ENCODE data around the gene RPS2.

RPS2 gene

DNA sequence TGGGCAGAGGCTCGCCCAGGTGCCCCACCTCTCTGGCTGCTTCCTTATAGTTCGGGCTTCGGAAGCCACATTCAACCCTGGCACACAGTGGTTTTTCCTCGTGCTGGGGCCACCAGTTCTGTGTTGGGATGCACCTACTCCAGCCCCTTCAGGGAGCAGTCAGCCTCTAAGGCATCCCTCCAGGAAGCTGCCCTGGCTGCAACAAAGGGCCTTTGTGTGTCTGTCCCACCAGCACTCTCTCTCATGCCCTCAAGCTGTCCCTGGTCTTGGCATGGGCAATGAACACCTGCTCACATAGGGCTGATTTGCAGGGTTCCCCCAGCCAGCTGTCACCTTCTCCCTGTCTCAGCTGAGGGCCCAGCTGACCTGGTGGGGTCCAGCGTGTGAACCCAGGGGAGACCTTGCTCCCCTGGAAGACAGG, 17.4 kb upstream of the RPS2 start:
- no peak for DNase-seq (ENCODE audit: low read depth in 1 of 2, low spot score in 1 of 2)
- no peak overlapping the region for H3K27ac ChIP-seq (replicated peaks)
- TF ChIP-seq, protein P1, sequence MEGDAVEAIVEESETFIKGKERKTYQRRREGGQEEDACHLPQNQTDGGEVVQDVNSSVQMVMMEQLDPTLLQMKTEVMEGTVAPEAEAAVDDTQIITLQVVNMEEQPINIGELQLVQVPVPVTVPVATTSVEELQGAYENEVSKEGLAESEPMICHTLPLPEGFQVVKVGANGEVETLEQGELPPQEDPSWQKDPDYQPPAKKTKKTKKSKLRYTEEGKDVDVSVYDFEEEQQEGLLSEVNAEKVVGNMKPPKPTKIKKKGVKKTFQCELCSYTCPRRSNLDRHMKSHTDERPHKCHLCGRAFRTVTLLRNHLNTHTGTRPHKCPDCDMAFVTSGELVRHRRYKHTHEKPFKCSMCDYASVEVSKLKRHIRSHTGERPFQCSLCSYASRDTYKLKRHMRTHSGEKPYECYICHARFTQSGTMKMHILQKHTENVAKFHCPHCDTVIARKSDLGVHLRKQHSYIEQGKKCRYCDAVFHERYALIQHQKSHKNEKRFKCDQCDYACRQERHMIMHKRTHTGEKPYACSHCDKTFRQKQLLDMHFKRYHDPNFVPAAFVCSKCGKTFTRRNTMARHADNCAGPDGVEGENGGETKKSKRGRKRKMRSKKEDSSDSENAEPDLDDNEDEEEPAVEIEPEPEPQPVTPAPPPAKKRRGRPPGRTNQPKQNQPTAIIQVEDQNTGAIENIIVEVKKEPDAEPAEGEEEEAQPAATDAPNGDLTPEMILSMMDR (IDR thresholded peaks at IDR 0.05; ENCODE audit: insufficient read depth, low read length) = no peak
- TF ChIP-seq REST (IDR thresholded peaks at IDR 0.05; ENCODE audit: insufficient replicate concordance, low read depth) (no peak), GABPA (IDR thresholded peaks at IDR 0.05; ENCODE audit: low read depth) (no peak), SPI1 (IDR thresholded peaks at IDR 0.05; ENCODE audit: borderline replicate concordance, low read depth) (no peak), POLR2AphosphoS5 (IDR thresholded peaks at IDR 0.05; ENCODE audit: low read depth) (no peak)
- H3K4me3 ChIP-seq (replicated peaks; ENCODE audit: insufficient read depth, low read length) = no peak overlapping the region
- H3K27me3 ChIP-seq (ENCODE audit: insufficient read depth, poor library complexity, severe bottlenecking) = peaks cover 29% of the 10 kb centered on the region

DNA sequence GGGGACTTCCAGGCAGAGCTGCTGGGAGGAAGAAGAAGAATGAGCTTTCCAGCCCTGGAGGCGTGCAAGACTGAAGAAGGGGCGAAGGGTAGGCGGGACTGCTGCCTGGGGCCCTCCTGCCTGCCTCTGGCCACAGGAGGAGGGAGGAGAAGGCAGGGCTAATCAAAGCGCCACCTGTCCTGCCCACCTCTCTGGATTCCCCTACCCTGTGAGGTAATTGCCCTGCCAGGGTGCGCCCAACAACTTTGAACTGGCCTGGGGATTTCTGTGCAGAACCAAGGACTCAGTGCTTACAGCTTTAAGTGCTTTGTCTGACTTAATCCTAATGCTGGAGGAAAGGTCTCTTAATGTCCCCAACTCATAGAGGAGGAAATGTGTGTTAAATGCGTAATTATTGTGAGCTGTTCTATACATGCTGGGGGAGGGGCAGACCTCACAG, 16.8 kb upstream of the RPS2 start, which contains the start of gene NOXO1:
TSS of gene NOXO1 (minus strand) at position 72 of the 439 bp plus-strand sequence. CDS start 290 bp downstream, outside the sequence.
- DNase-seq (ENCODE audit: low read depth in 1 of 2, low spot score in 1 of 2) = no peak
- TF ChIP-seq SPI1 (IDR thresholded peaks at IDR 0.05; ENCODE audit: borderline replicate concordance, low read depth) = no peak
- no peak for TF ChIP-seq POLR2AphosphoS5 (IDR thresholded peaks at IDR 0.05; ENCODE audit: low read depth)
- TF ChIP-seq, protein P1 (IDR thresholded peaks at IDR 0.05; ENCODE audit: insufficient read depth, low read length) = no peak
- no peak for TF ChIP-seq REST (IDR thresholded peaks at IDR 0.05; ENCODE audit: insufficient replicate concordance, low read depth)
- TF ChIP-seq GABPA (IDR thresholded peaks at IDR 0.05; ENCODE audit: low read depth) = no peak
- Histone ChIP-seq H3K27me3 (ENCODE audit: insufficient read depth, poor library complexity, severe bottlenecking) (peaks cover 29% of the 10 kb centered on the region), H3K27ac (replicated peaks) (no peak within 1 kb of the TSS), H3K4me3 (replicated peaks; ENCODE audit: insufficient read depth, low read length) (no peak within 1 kb of the TSS)

- Histone ChIP-seq H3K4me3 (replicated peaks; ENCODE audit: insufficient read depth, low read length) (no peak overlapping the region), H3K27ac (replicated peaks) (no peak overlapping the region), H3K27me3 (ENCODE audit: insufficient read depth, poor library complexity, severe bottlenecking) (peaks cover 29% of the 10 kb centered on the region)
- no peak for DNase-seq (ENCODE audit: low read depth in 1 of 2, low spot score in 1 of 2)
- TF ChIP-seq SPI1 (IDR thresholded peaks at IDR 0.05; ENCODE audit: borderline replicate concordance, low read depth) (no peak), REST (IDR thresholded peaks at IDR 0.05; ENCODE audit: insufficient replicate concordance, low read depth) (no peak), GABPA (IDR thresholded peaks at IDR 0.05; ENCODE audit: low read depth) (no peak), POLR2AphosphoS5 (IDR thresholded peaks at IDR 0.05; ENCODE audit: low read depth) (no peak)
- TF ChIP-seq, protein P1 (IDR thresholded peaks at IDR 0.05; ENCODE audit: insufficient read depth, low read length) = no peak
Observed at GRCh38 chr16:1980770-1981087, 16.1 kb upstream of the RPS2 start.

Measured in HL-60 (cell line).